HepG2 (cell line): ENCODE data around the gene RFPL4AL1. TPM values are rescaled to one million over a fixed set of nuclear protein-coding genes. Genes with fewer than 3 reads are reported as not detected.

Experiments
- MAFG ChIP-seq: sonication (generic); formaldehyde crosslinking; IDR thresholded peaks from 2 replicates; pipeline ENCODE4 v1.5.1; 2020; ENCODE audit warnings: mild to moderate bottlenecking, missing genetic modification reagents
- RARA ChIP-seq: IDR thresholded peaks from 2 replicates; pipeline ENCODE4 v1.6.1; 2016; ENCODE audit warnings: missing genetic modification reagents, missing compliant biosample characterization
- TOPORS ChIP-seq: sonication (generic); formaldehyde crosslinking; IDR thresholded peaks from 2 replicates; pipeline ENCODE4 v1.8.0; 2023; ENCODE audit warnings: mild to moderate bottlenecking, missing genetic modification reagents
- ZC3H4 ChIP-seq: sonication (generic); formaldehyde crosslinking; IDR thresholded peaks from 2 replicates; pipeline ENCODE4 v1.4.0; 2020; ENCODE audit warnings: missing genetic modification reagents, borderline replicate concordance
- ZNF644 ChIP-seq: IDR thresholded peaks from 2 replicates; pipeline ENCODE4 v1.6.1; 2016; ENCODE audit warnings: low read depth
- ZNF670 ChIP-seq: sonication (generic); formaldehyde crosslinking; IDR thresholded peaks from 2 replicates; pipeline ENCODE4 v1.8.0; 2022; ENCODE audit warnings: mild to moderate bottlenecking, missing genetic modification reagents, borderline replicate concordance
- polyA plus RNA-seq, 8 experiments: library from polyadenylated mRNA; depleted of rRNA in 3 of 8; stranded (reverse) in 7 of 8; unstranded in 1 of 8; fragments of >200 nt; fragmentation: Illumina TruSeq in 4 of 8; extraction: Trizol in 4 of 8; gene quantifications; 2 replicates each; pipeline versions ENCODE4 v1.2.1 to v1.2.3, GENCODE V29; 2011 to 2016; ENCODE audit warnings: low read depth in 4 of 8, missing spikeins in 1 of 8, mixed read lengths in 1 of 8; ENCODE audit not compliant: insufficient read depth in 1 of 8
- total RNA-seq, 5 experiments: library from RNA; depleted of rRNA; stranded (reverse); fragments of >200 nt; fragmentation: Illumina TruSeq; extraction: Trizol; gene quantifications; 2 replicates each; pipeline ENCODE4 v1.2.3, GENCODE V29; 2016; ENCODE audit warnings: low read depth in 1 of 5
- TF ChIP-seq, protein P1 (sequence below): sonication (generic); formaldehyde crosslinking; IDR thresholded peaks from 2 replicates; pipeline ENCODE4 v1.8.0; 2022; ENCODE audit warnings: mild to moderate bottlenecking, missing genetic modification reagents, moderate library complexity
- TF ChIP-seq, protein P2 (sequence below): sonication (generic); formaldehyde crosslinking; IDR thresholded peaks from one replicate; pipeline ENCODE4 v1.5.1; 2020; ENCODE audit warnings: mild to moderate bottlenecking, missing genetic modification reagents; ENCODE audit errors: not compliant biosample characterization

RFPL4AL1 gene
- total and polyA plus RNA-seq, 2 of the 13 experiments (the other 11 are each of a cell fraction or from before 2014, with no cell fraction given), result not detected

DNA sequence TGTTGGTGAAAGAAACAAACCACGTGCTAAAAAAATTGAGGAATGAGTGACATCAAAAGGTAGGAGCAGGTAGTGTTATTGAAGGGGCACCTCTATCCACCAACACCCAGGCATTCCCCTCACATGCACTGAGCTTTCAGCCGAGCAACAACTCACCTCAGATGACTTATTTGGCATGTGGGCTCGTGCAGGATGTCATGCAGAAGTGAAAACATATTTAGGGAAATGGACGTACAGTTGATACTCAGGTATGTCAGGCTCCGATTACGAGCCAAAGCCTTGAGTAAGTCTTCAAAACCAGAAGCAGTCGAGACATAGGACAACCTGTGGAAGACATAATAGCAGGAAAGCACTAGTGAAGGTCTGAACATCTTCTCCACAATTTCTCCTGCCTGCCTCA, 32.5 kb downstream of the RFPL4AL1 start (continued):
- TF ChIP-seq TOPORS (CRISPR knock-in tag) (no peak), ZNF644 (CRISPR knock-in tag) (no peak), MAFG (CRISPR knock-in tag) (no peak), ZNF670 (CRISPR knock-in tag) (no peak), ZC3H4 (no peak), RARA (CRISPR knock-in tag) (no peak)
- TF ChIP-seq, protein P1, sequence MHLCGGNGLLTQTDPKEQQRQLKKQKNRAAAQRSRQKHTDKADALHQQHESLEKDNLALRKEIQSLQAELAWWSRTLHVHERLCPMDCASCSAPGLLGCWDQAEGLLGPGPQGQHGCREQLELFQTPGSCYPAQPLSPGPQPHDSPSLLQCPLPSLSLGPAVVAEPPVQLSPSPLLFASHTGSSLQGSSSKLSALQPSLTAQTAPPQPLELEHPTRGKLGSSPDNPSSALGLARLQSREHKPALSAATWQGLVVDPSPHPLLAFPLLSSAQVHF, result no peak
- TF ChIP-seq, protein P2, sequence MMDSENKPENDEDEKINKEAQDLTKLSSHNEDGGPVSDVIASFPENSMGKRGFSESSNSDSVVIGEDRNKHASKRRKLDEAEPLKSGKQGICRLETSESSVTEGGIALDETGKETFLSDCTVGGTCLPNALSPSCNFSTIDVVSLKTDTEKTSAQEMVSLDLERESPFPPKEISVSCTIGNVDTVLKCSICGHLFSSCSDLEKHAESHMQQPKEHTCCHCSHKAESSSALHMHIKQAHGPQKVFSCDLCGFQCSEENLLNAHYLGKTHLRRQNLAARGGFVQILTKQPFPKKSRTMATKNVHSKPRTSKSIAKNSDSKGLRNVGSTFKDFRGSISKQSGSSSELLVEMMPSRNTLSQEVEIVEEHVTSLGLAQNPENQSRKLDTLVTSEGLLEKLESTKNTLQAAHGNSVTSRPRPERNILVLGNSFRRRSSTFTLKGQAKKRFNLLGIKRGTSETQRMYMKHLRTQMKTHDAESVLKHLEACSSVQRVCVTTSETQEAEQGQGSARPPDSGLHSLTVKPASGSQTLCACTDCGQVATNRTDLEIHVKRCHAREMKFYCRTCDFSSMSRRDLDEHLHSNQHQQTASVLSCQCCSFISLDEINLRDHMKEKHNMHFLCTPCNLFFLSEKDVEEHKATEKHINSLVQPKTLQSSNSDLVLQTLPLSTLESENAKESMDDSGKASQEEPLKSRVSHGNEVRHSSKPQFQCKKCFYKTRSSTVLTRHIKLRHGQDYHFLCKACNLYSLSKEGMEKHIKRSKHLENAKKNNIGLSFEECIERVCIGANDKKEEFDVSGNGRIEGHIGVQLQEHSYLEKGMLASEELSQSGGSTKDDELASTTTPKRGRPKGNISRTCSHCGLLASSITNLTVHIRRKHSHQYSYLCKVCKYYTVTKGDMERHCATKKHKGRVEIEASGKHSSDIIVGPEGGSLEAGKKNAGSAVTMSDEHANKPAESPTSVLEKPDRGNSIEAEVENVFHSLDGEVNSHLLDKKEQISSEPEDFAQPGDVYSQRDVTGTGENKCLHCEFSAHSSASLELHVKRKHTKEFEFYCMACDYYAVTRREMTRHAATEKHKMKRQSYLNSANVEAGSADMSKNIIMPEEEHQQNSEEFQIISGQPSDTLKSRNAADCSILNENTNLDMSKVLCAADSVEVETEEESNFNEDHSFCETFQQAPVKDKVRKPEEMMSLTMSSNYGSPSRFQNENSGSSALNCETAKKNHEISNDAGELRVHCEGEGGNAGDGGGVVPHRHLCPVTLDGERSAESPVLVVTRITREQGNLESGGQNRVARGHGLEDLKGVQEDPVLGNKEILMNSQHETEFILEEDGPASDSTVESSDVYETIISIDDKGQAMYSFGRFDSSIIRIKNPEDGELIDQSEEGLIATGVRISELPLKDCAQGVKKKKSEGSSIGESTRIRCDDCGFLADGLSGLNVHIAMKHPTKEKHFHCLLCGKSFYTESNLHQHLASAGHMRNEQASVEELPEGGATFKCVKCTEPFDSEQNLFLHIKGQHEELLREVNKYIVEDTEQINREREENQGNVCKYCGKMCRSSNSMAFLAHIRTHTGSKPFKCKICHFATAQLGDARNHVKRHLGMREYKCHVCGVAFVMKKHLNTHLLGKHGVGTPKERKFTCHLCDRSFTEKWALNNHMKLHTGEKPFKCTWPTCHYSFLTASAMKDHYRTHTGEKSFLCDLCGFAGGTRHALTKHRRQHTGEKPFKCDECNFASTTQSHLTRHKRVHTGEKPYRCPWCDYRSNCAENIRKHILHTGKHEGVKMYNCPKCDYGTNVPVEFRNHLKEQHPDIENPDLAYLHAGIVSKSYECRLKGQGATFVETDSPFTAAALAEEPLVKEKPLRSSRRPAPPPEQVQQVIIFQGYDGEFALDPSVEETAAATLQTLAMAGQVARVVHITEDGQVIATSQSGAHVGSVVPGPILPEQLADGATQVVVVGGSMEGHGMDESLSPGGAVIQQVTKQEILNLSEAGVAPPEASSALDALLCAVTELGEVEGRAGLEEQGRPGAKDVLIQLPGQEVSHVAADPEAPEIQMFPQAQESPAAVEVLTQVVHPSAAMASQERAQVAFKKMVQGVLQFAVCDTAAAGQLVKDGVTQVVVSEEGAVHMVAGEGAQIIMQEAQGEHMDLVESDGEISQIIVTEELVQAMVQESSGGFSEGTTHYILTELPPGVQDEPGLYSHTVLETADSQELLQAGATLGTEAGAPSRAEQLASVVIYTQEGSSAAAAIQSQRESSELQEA, result no peak
